SHP77 (cell line): ENCODE results near the gene DGKQ.

Experiments used
- DNase-seq, 2 experiments: peaks; one replicate each; lab custom pipeline; 2025; lab: John Stamatoyannopoulos, UW

DGKQ gene

GRCh38 chr4:973431-974397, at the start of gene DGKQ:
DGKQ (minus strand) TSS chr4:973569; CDS start chr4:973482, 87 bp downstream.
- no peak for DNase-seq

- no peak for DNase-seq
Measured at GRCh38 chr4:1022739-1023066, 49.3 kb upstream of the DGKQ start.

GRCh38 chr4:1022051-1022738, 48.8 kb upstream of the DGKQ start:
- no peak for DNase-seq

GRCh38 chr4:1021386-1022050, 48.1 kb upstream of the DGKQ start:
- DNase-seq, result no peak

GRCh38 chr4:1019729-1020470, 46.5 kb upstream of the DGKQ start:
- no peak for DNase-seq

GRCh38 chr4:1019320-1019719, 46.0 kb upstream of the DGKQ start:
- DNase-seq, result no peak

GRCh38 chr4:1018147-1019020, 45.0 kb upstream of the DGKQ start:
- DNase-seq, result no peak

- no peak for DNase-seq
Measured at GRCh38 chr4:1017706-1018105, 44.3 kb upstream of the DGKQ start.

GRCh38 chr4:1017211-1017610, 43.8 kb upstream of the DGKQ start:
- DNase-seq, result no peak

- DNase-seq, result no peak
Measured at GRCh38 chr4:1015746-1016145, 42.4 kb upstream of the DGKQ start.

- no peak for DNase-seq
Measured at GRCh38 chr4:1015179-1015578, 41.8 kb upstream of the DGKQ start.

GRCh38 chr4:1014291-1015167, 41.2 kb upstream of the DGKQ start:
- no peak for DNase-seq

DNA sequence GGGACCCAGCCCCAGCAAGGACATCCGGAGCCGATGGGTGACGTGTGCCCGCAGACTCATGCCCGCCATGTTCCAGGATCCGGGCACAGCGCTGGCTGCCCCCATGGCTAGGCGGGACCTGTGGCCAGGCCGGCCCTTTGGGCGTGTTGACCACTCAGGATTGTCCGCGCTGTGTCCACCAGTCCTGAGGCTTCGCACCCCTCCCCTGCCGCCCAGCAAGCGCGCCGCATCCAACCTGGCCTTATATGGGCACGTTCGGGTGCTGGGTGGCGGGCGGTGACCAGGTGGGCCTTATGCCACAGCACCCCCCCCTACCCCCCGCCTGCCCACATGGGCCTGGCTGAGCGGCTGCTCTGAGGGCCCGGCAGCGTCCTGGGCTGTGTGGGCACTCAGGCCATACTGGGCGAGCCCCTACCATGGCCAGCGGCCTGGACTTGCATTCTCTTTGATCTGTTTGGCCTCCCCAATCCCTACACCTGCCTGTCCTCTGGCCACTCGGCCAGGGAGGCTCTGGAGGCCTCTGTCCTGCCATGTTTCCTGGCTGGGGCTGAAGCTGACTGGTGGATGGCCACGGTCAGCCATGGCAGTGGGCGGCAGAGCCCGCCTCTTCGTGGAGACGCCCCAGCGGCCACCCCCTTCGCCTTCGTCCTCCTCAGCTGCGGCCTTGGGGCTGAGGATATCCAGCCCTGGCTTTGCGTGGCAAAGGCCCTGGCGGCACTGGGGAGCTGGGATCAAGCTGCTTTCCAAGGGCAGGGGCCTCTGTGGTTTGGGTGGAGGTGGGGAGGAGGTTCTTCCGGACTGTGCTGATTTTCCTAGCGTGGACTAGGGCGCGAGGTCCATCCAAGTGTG, 40.1 kb upstream of the DGKQ start:
- no peak for DNase-seq

GRCh38 chr4:1012034-1012739, 38.8 kb upstream of the DGKQ start:
- no peak for DNase-seq

DNA sequence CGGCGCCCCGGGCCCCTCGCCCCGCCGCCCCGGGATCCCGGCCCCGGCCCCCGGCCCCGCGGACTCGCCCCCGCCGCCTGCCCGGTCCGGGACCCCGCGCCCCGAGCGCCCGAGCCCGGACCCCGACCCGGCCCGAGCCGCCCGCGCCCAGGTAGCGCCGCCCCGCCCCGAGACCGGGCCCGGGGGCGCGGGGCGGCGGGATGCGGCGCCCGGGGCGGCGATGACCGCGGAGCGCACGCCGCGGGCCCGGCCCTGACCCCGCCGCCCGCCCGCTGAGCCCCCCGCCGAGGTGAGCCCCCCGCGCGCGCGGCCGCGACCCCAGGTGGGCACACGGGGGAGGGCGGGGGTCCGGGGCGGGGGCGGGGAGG, 38.3 kb upstream of the DGKQ start:
- no peak for DNase-seq

- DNase-seq, result no peak
Measured at GRCh38 chr4:1011022-1011665, 37.8 kb upstream of the DGKQ start, which contains the start of gene FGFRL1. FGFRL1 (plus strand) TSS chr4:1011626; CDS start chr4:1012486, 860 bp downstream.

- DNase-seq, result no peak
Measured at GRCh38 chr4:1010395-1011021, 37.1 kb upstream of the DGKQ start.
